DND-41 (cell line): Measurements from ENCODE around the gene LRP11.
"Not testable (repeated sequence)": the region's sequence is repeated elsewhere in the genome, so short reads cannot be mapped to it uniquely, and the experiment has no call there.

ENCODE experiments used
- ATAC-seq: fragments of 200-7000 bp; cut with Tn5 transposase; 3 replicates; pipeline ENCODE4 v1.9.1; 2021; ENCODE audit warnings: low read depth; ENCODE audit not compliant: insufficient read depth
- DNase-seq: peaks from one replicate; pipeline ENCODE4 v3.0.0-alpha.2; 2020
- H2AFZ ChIP-seq: 2 replicates; pipeline ENCODE4 v1.6.0; 2012; ENCODE audit warnings: low read depth, low read length
- H3K27ac ChIP-seq: 2 replicates; pipeline ENCODE4 v1.5.1; 2012; ENCODE audit warnings: low read length, inconsistent platforms
- H3K27me3 ChIP-seq: fragments of 200-600 bp; sonication (generic); 2 replicates; pipeline ENCODE4 v1.6.0; 2012; ENCODE audit warnings: low read length, mild to moderate bottlenecking, inconsistent platforms; ENCODE audit not compliant: insufficient read depth, poor library complexity
- H3K36me3 ChIP-seq: 2 replicates; pipeline ENCODE4 v1.5.1; 2012; ENCODE audit warnings: low read length, inconsistent platforms; ENCODE audit not compliant: insufficient read depth
- H3K4me1 ChIP-seq: 2 replicates; pipeline ENCODE4 v1.5.1; 2012; ENCODE audit warnings: mild to moderate bottlenecking, low read length; ENCODE audit not compliant: insufficient read depth
- H3K4me2 ChIP-seq: 2 replicates; pipeline ENCODE4 v1.6.0; 2012; ENCODE audit warnings: mild to moderate bottlenecking, moderate library complexity, low read length, inconsistent platforms; ENCODE audit not compliant: insufficient read depth
- H3K4me3 ChIP-seq, 2 experiments: fragments of 200-600 bp in 1 of 2; shearing (Covaris generic) in 1 of 2; 2 replicates each; pipeline ENCODE4 v1.5.1; 2012 to 2016; ENCODE audit warnings: inconsistent platforms in 2 of 2, low read length in 2 of 2, mild to moderate bottlenecking in 2 of 2, low read depth in 1 of 2, moderate library complexity in 1 of 2
- H3K79me2 ChIP-seq: 2 replicates; pipeline ENCODE4 v1.6.0; 2012; ENCODE audit warnings: low read length, inconsistent platforms; ENCODE audit not compliant: insufficient read depth
- H3K9ac ChIP-seq: 2 replicates; pipeline ENCODE4 v1.6.0; 2012; ENCODE audit warnings: low read depth, mild to moderate bottlenecking, inconsistent platforms, low read length, moderate library complexity
- H3K9me3 ChIP-seq: 2 replicates; pipeline ENCODE4 v1.5.1; 2012; ENCODE audit warnings: low read length, moderate library complexity, mild to moderate bottlenecking, inconsistent platforms; ENCODE audit not compliant: insufficient read depth, severe bottlenecking
- H4K20me1 ChIP-seq: 2 replicates; pipeline ENCODE4 v1.6.0; 2012; ENCODE audit warnings: low read length; ENCODE audit not compliant: insufficient read depth
- CTCF ChIP-seq: IDR thresholded peaks from 2 replicates; pipeline ENCODE4 v1.5.1; 2012; ENCODE audit warnings: borderline replicate concordance, low read length, moderate library complexity, mild to moderate bottlenecking; ENCODE audit not compliant: poor library complexity, severe bottlenecking; ENCODE audit errors: extremely low read depth
- EZH2 ChIP-seq: IDR thresholded peaks from 3 replicates; pipeline ENCODE4 v1.6.1; 2012; ENCODE audit warnings: borderline replicate concordance, low read depth, mild to moderate bottlenecking, moderate library complexity, low read length, inconsistent platforms; ENCODE audit not compliant: severe bottlenecking

Gene LRP11

GRCh38 chr6:149851461-149852110 lies 12.6 kb downstream of the LRP11 start:
- ATAC-seq (no peak), DNase-seq (no peak)
- 0 out of 2 replicates have a peak, but pooled peaks cover 4% of the 10 kb centered on the region for H3K36me3 ChIP-seq
- H3K9ac ChIP-seq, result no peak overlapping the region
- H3K4me1 ChIP-seq, result no peaks in the 10 kb centered on the region
- H3K4me3 ChIP-seq, result no peak overlapping the region
- no peak overlapping the region for H3K4me2 ChIP-seq
- no peaks in the 10 kb centered on the region for H3K9me3 ChIP-seq
- no peak overlapping the region for H3K27ac ChIP-seq
- no peaks in the 10 kb centered on the region for H3K79me2 ChIP-seq
- H4K20me1 ChIP-seq, result no peaks in the 10 kb centered on the region
- TF ChIP-seq EZH2, result no peak
- no peak overlapping the region for H2AFZ ChIP-seq
- H3K27me3 ChIP-seq, result no peaks in the 10 kb centered on the region

DNA sequence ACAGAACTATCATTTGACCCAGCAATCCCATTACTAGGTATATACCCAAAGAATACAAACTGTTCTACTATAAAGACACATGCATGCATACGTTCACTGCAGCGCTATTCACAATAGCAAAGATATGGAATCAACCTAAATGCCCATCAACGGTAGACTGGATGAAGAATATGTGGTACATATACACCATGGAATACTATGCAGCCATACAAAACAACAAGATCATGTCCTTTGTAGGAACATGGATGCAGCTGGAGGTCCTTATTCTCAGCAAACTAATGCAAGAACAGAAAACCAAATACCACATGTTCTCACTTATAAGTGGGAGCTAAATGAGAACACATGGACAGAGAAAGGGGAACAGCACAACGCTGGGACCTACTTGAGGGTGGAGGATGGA lies 15.8 kb downstream of the LRP11 start:
- not testable (repeated sequence) for H3K27ac ChIP-seq

GRCh38 chr6:149847939-149848267 lies 16.3 kb downstream of the LRP11 start:
- H3K4me1 ChIP-seq, result no peaks in the 10 kb centered on the region
- ATAC-seq, result no peak
- DNase-seq, result no peak
- H3K4me3 ChIP-seq, result no peak overlapping the region
- 0 out of 2 replicates have a peak, but pooled peaks cover 4% of the 10 kb centered on the region for H3K36me3 ChIP-seq
- H3K9me3 ChIP-seq, result no peaks in the 10 kb centered on the region
- H3K4me2 ChIP-seq, result no peak overlapping the region
- no peaks in the 10 kb centered on the region for H4K20me1 ChIP-seq
- no peak overlapping the region for H3K9ac ChIP-seq
- no peak overlapping the region for H3K27ac ChIP-seq
- no peaks in the 10 kb centered on the region for H3K79me2 ChIP-seq
- no peak overlapping the region for H2AFZ ChIP-seq
- TF ChIP-seq EZH2, result no peak
- TF ChIP-seq CTCF, result no peak
- no peaks in the 10 kb centered on the region for H3K27me3 ChIP-seq

More for the DNA sequence above, 15.8 kb downstream of the LRP11 start:
- not testable (repeated sequence) for H3K36me3 ChIP-seq, H3K4me1 ChIP-seq, DNase-seq, H4K20me1 ChIP-seq, H3K27me3 ChIP-seq, H3K9me3 ChIP-seq, H3K79me2 ChIP-seq, H2AFZ ChIP-seq, H3K9ac ChIP-seq, H3K4me3 ChIP-seq, H3K4me2 ChIP-seq, ATAC-seq

- no peak for DNase-seq
- Histone ChIP-seq H3K4me1 (no peaks in the 10 kb centered on the region), H3K9me3 (no peaks in the 10 kb centered on the region), H3K79me2 (no peaks in the 10 kb centered on the region), H3K27ac (no peak overlapping the region), H4K20me1 (no peaks in the 10 kb centered on the region), H3K4me3 (no peak overlapping the region), H3K9ac (no peak overlapping the region), H3K4me2 (no peak overlapping the region), H3K27me3 (no peaks in the 10 kb centered on the region), H2AFZ (no peak overlapping the region), H3K36me3 (0 out of 2 replicates have a peak, but pooled peaks cover 4% of the 10 kb centered on the region)
- TF ChIP-seq EZH2 (no peak), CTCF (no peak)
- ATAC-seq, result no peak
Observed at GRCh38 chr6:149846321-149846720, 17.8 kb downstream of the LRP11 start.
